Testis (tissue), 2 donors: ENCODE measurements around the gene RBFOX1.

Experiments used
- POLR2A ChIP-seq: fragments of 450-650 bp; IDR thresholded peaks from one replicate; pipeline ENCODE4 v1.6.1; 2017; ENCODE audit warnings: antibody characterized with exemption, mild to moderate bottlenecking, moderate library complexity
- TF ChIP-seq, protein P1 (sequence below), 3 experiments: fragments of 450-650 bp in 2 of 3; fragments of 200-600 bp in 1 of 3; sonication (generic) in 1 of 3; IDR thresholded peaks; one replicate each; pipeline ENCODE4 v1.5.1; 2016 to 2019; ENCODE audit warnings: antibody characterized with exemption in 3 of 3, mild to moderate bottlenecking in 2 of 3, moderate library complexity in 1 of 3

DNA sequence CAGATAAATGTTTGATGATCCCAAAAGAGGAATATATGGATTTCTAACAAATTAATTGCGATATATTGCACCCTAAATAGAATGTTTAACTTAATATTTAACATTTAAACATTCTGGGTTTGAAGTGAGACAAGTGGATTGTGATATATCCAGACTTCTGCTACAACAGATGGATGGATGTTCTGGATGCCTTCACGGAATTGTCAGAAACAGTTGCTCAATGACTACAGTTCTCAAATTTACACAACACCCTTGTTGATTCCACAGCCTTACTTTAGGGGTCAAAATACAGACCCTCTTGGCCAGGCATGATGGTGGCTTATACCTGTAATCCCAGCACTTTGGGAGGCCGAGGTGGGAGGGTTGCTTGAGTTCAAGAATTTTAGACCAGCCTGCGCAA is 250.8 kb downstream of the RBFOX1 start:
- TF ChIP-seq, protein P1, sequence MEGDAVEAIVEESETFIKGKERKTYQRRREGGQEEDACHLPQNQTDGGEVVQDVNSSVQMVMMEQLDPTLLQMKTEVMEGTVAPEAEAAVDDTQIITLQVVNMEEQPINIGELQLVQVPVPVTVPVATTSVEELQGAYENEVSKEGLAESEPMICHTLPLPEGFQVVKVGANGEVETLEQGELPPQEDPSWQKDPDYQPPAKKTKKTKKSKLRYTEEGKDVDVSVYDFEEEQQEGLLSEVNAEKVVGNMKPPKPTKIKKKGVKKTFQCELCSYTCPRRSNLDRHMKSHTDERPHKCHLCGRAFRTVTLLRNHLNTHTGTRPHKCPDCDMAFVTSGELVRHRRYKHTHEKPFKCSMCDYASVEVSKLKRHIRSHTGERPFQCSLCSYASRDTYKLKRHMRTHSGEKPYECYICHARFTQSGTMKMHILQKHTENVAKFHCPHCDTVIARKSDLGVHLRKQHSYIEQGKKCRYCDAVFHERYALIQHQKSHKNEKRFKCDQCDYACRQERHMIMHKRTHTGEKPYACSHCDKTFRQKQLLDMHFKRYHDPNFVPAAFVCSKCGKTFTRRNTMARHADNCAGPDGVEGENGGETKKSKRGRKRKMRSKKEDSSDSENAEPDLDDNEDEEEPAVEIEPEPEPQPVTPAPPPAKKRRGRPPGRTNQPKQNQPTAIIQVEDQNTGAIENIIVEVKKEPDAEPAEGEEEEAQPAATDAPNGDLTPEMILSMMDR (IDR thresholded peaks at IDR 0.05), result no peak
- no peak for TF ChIP-seq POLR2A
